ENCODE measurements around the gene MRPL1.

MRPL1 gene

GRCh38 chr4:77818073-77818601, 44.5 kb upstream of the MRPL1 start:
- H3K23ac ChIP-seq (ENCODE audit: low read length) = no peak overlapping the region
- no peak overlapping the region for H2BK5ac ChIP-seq (ENCODE audit: low read depth, low read length, poor library complexity)
- H3K9ac ChIP-seq (ENCODE audit: low read length) = peak overlapping the region; percentile 70
- H3K4me1 ChIP-seq (ENCODE audit: control insufficient read depth in 1 of 2, insufficient read depth in 2 of 2, low read length in 2 of 2) = peaks cover 0 to 5% of the 10 kb centered on the region in 2 experiments
- H3K4me2 ChIP-seq (ENCODE audit: low read length) = peak overlapping the region; percentile 62
- peaks cover 8% of the 10 kb centered on the region for H3K79me2 ChIP-seq (ENCODE audit: control insufficient read depth, insufficient read depth, low read length, poor library complexity)
- H3K36me3 ChIP-seq (ENCODE audit: control insufficient read depth in 1 of 2, insufficient read depth in 2 of 2, low read length in 2 of 2) = no peaks in the 10 kb centered on the region
- peak overlapping the region; percentile 88 for H3K4me3 ChIP-seq (ENCODE audit: low read depth, low read length)
- H3K18ac ChIP-seq (ENCODE audit: low read length) = no peak overlapping the region
- peak in 1 of 2 donors; percentile 61 for DNase-seq
- no peak overlapping the region for H2BK120ac ChIP-seq (ENCODE audit: insufficient read depth, low read length, poor library complexity)
- no peak overlapping the region for H2AK5ac ChIP-seq (ENCODE audit: low read length)
- no peak overlapping the region for H4K91ac ChIP-seq (ENCODE audit: low read depth, low read length)
- peak overlapping the region; percentile 88 for H3K27ac ChIP-seq (ENCODE audit: low read depth, low read length)
- no peak overlapping the region for H4K12ac ChIP-seq (ENCODE audit: low read depth, low read length)
- no peaks in the 10 kb centered on the region for H3K9me3 ChIP-seq (ENCODE audit: insufficient read depth, low read depth, low read length)
- H3K79me1 ChIP-seq (ENCODE audit: low read length) = peaks cover 17% of the 10 kb centered on the region
- WGBS (ENCODE audit: extremely low coverage, insufficient coverage, insufficient read length) = no CpG with 5 or more reads among the region's 13 CpGs
- H2AFZ ChIP-seq (ENCODE audit: insufficient read depth, low read length, poor library complexity) = peak overlapping the region; percentile 24
- no peak overlapping the region for H3K14ac ChIP-seq (ENCODE audit: low read length)
- no peaks in the 10 kb centered on the region for H3K27me3 ChIP-seq (ENCODE audit: insufficient read depth, low read length)
- peak overlapping the region; percentile 20 for H4K8ac ChIP-seq (ENCODE audit: low read depth, low read length)
- no peak overlapping the region for H3K4ac ChIP-seq (ENCODE audit: low read depth, low read length)
- H2BK12ac ChIP-seq (ENCODE audit: low read length) = no peak overlapping the region

GRCh38 chr4:77818602-77819403, 43.8 kb upstream of the MRPL1 start, which contains the start of gene CNOT6L:
CNOT6L (minus strand) TSS chr4:77819368; CDS start chr4:77819308, 60 bp downstream.
- Histone ChIP-seq H2AK5ac (ENCODE audit: low read length) (no peak within 1 kb of the TSS), H3K14ac (ENCODE audit: low read length) (peak within 1 kb of the TSS; percentile 82), H3K27me3 (ENCODE audit: insufficient read depth, low read length) (no peaks in the 10 kb centered on the region), H4K12ac (ENCODE audit: low read depth, low read length) (peak within 1 kb of the TSS; percentile 74), H2BK12ac (ENCODE audit: low read length) (no peak within 1 kb of the TSS), H3K4ac (ENCODE audit: low read depth, low read length) (peak within 1 kb of the TSS; percentile 72), H3K79me1 (ENCODE audit: low read length) (peaks cover 17% of the 10 kb centered on the region), H3K18ac (ENCODE audit: low read length) (peak within 1 kb of the TSS; percentile 67), H4K91ac (ENCODE audit: low read depth, low read length) (peak within 1 kb of the TSS; percentile 53), H2AFZ (ENCODE audit: insufficient read depth, low read length, poor library complexity) (peak within 1 kb of the TSS; percentile 38), H2BK120ac (ENCODE audit: insufficient read depth, low read length, poor library complexity) (peak within 1 kb of the TSS; percentile 79), H2BK5ac (ENCODE audit: low read depth, low read length, poor library complexity) (peak within 1 kb of the TSS; percentile 62), H3K4me3 (ENCODE audit: low read depth, low read length) (peak within 1 kb of the TSS; percentile 88), H3K4me1 (ENCODE audit: control insufficient read depth in 1 of 2, insufficient read depth in 2 of 2, low read length in 2 of 2) (peaks cover 0 to 5% of the 10 kb centered on the region in 2 experiments), H3K36me3 (ENCODE audit: control insufficient read depth in 1 of 2, insufficient read depth in 2 of 2, low read length in 2 of 2) (no peaks in the 10 kb centered on the region), H3K9me3 (ENCODE audit: insufficient read depth, low read depth, low read length) (no peaks in the 10 kb centered on the region), H3K79me2 (ENCODE audit: control insufficient read depth, insufficient read depth, low read length, poor library complexity) (peaks cover 8% of the 10 kb centered on the region), H3K4me2 (ENCODE audit: low read length) (peak within 1 kb of the TSS; percentile 77), H3K23ac (ENCODE audit: low read length) (no peak within 1 kb of the TSS), H4K8ac (ENCODE audit: low read depth, low read length) (peak within 1 kb of the TSS; percentile 87), H3K9ac (ENCODE audit: low read length) (peak within 1 kb of the TSS; percentile 86), H3K27ac (ENCODE audit: low read depth, low read length) (peak within 1 kb of the TSS; percentile 88)
- no CpG with 5 or more reads among the region's 89 CpGs for WGBS (ENCODE audit: extremely low coverage, insufficient coverage, insufficient read length)
- peak; percentile 94 for DNase-seq

GRCh38 chr4:77819404-77819842, 43.2 kb upstream of the MRPL1 start:
- peak; percentile 50 to 63 for DNase-seq
- Histone ChIP-seq H2BK12ac (ENCODE audit: low read length) (no peak overlapping the region), H4K12ac (ENCODE audit: low read depth, low read length) (peak overlapping the region; percentile 5), H3K79me1 (ENCODE audit: low read length) (peaks cover 17% of the 10 kb centered on the region), H3K23ac (ENCODE audit: low read length) (no peak overlapping the region), H3K9me3 (ENCODE audit: insufficient read depth, low read depth, low read length) (no peaks in the 10 kb centered on the region), H2AFZ (ENCODE audit: insufficient read depth, low read length, poor library complexity) (peak overlapping the region; percentile 38), H3K36me3 (ENCODE audit: control insufficient read depth in 1 of 2, insufficient read depth in 2 of 2, low read length in 2 of 2) (no peaks in the 10 kb centered on the region), H3K18ac (ENCODE audit: low read length) (peak overlapping the region; percentile 67), H3K4ac (ENCODE audit: low read depth, low read length) (peak overlapping the region; percentile 57), H3K4me1 (ENCODE audit: control insufficient read depth in 1 of 2, insufficient read depth in 2 of 2, low read length in 2 of 2) (peaks cover 0 to 5% of the 10 kb centered on the region in 2 experiments), H3K27me3 (ENCODE audit: insufficient read depth, low read length) (no peaks in the 10 kb centered on the region), H3K4me3 (ENCODE audit: low read depth, low read length) (peak overlapping the region; percentile 88), H3K79me2 (ENCODE audit: control insufficient read depth, insufficient read depth, low read length, poor library complexity) (peaks cover 8% of the 10 kb centered on the region), H2AK5ac (ENCODE audit: low read length) (no peak overlapping the region), H3K27ac (ENCODE audit: low read depth, low read length) (peak overlapping the region; percentile 88), H2BK120ac (ENCODE audit: insufficient read depth, low read length, poor library complexity) (peak overlapping the region; percentile 79), H4K8ac (ENCODE audit: low read depth, low read length) (peak overlapping the region; percentile 87), H2BK5ac (ENCODE audit: low read depth, low read length, poor library complexity) (peak overlapping the region; percentile 62), H3K4me2 (ENCODE audit: low read length) (peak overlapping the region; percentile 77), H3K14ac (ENCODE audit: low read length) (peak overlapping the region; percentile 82), H4K91ac (ENCODE audit: low read depth, low read length) (peak overlapping the region; percentile 53), H3K9ac (ENCODE audit: low read length) (peak overlapping the region; percentile 79)
- no CpG with 5 or more reads among the region's 66 CpGs for WGBS (ENCODE audit: extremely low coverage, insufficient coverage, insufficient read length)

- Histone ChIP-seq H4K8ac (ENCODE audit: low read depth, low read length) (peak overlapping the region; percentile 81), H3K4me1 (ENCODE audit: control insufficient read depth in 1 of 2, insufficient read depth in 2 of 2, low read length in 2 of 2) (peaks cover 0 to 5% of the 10 kb centered on the region in 2 experiments), H3K4ac (ENCODE audit: low read depth, low read length) (peak overlapping the region; percentile 72), H2BK120ac (ENCODE audit: insufficient read depth, low read length, poor library complexity) (peak overlapping the region; percentile 79), H3K27ac (ENCODE audit: low read depth, low read length) (peak overlapping the region; percentile 81), H3K9ac (ENCODE audit: low read length) (peak overlapping the region; percentile 86), H3K18ac (ENCODE audit: low read length) (peak overlapping the region; percentile 13), H3K9me3 (ENCODE audit: insufficient read depth, low read depth, low read length) (no peaks in the 10 kb centered on the region), H2BK5ac (ENCODE audit: low read depth, low read length, poor library complexity) (peak overlapping the region; percentile 47), H3K27me3 (ENCODE audit: insufficient read depth, low read length) (no peaks in the 10 kb centered on the region), H3K79me2 (ENCODE audit: control insufficient read depth, insufficient read depth, low read length, poor library complexity) (peaks cover 8% of the 10 kb centered on the region), H4K12ac (ENCODE audit: low read depth, low read length) (peak overlapping the region; percentile 5), H2AK5ac (ENCODE audit: low read length) (no peak overlapping the region), H4K91ac (ENCODE audit: low read depth, low read length) (peak overlapping the region; percentile 53), H3K4me3 (ENCODE audit: low read depth, low read length) (peak overlapping the region; percentile 88), H3K79me1 (ENCODE audit: low read length) (peaks cover 17% of the 10 kb centered on the region), H3K36me3 (ENCODE audit: control insufficient read depth in 1 of 2, insufficient read depth in 2 of 2, low read length in 2 of 2) (no peaks in the 10 kb centered on the region), H2AFZ (ENCODE audit: insufficient read depth, low read length, poor library complexity) (peak overlapping the region; percentile 87), H2BK12ac (ENCODE audit: low read length) (no peak overlapping the region), H3K4me2 (ENCODE audit: low read length) (peak overlapping the region; percentile 77), H3K23ac (ENCODE audit: low read length) (no peak overlapping the region), H3K14ac (ENCODE audit: low read length) (peak overlapping the region; percentile 50)
- whole genome bisulfite sequencing (ENCODE audit: extremely low coverage, insufficient coverage, insufficient read length) = no CpG with 5 or more reads among the region's 81 CpGs
- DNase-seq = peak; percentile 86 to 94
These were observed 42.6 kb upstream of the MRPL1 start for GRCh38 chr4:77819843-77820648.
